SK-N-SH (cell line): ENCODE measurements around the gene MUC5AC. TPM values are rescaled to one million over a fixed set of nuclear protein-coding genes. Genes with fewer than 3 reads are reported as not detected.

Source experiments
- CTCF ChIA-PET: fragments of 300-600, 350-600 bp; formaldehyde crosslinking; extraction: SDS; loops from one replicate; lab custom pipeline; 2021; lab: Yijun Ruan, JAX
- POLR2A ChIA-PET: fragments of 350-600 bp; sonication (Branson Sonifier 250); formaldehyde crosslinking; extraction: SDS; loops from one replicate; lab custom pipeline; 2020; ENCODE audit warnings: antibody characterized with exemption, inconsistent platforms; lab: Yijun Ruan, JAX
- DNase-seq: peaks from one replicate; pipeline ENCODE4 v3.0.0; 2012
- H2AFZ ChIP-seq: fragments of 200-600 bp; sonication (generic); 2 replicates; pipeline ENCODE4 v1.8.1; 2016; ENCODE audit warnings: antibody characterized with exemption, mild to moderate bottlenecking, low read depth
- H3F3A ChIP-seq: fragments of 200-600 bp; sonication (generic); replicated peaks from 2 replicates; pipeline ENCODE3; 2016; ENCODE audit warnings: antibody characterized with exemption, mild to moderate bottlenecking; ENCODE audit not compliant: insufficient read depth
- H3K27ac ChIP-seq, 2 experiments: fragments of 200-500 bp in 1 of 2; fragments of 200-600 bp in 1 of 2; sonication (Bioruptor generic) in 1 of 2; sonication (generic), shearing (Covaris generic) in 1 of 2; 2 replicates each; pipeline versions ENCODE4 v1.5.1 to v1.6.1; 2014 to 2016; ENCODE audit warnings: low read depth in 2 of 2, inconsistent platforms in 1 of 2, low read length in 1 of 2, mild to moderate bottlenecking in 1 of 2, mixed read lengths in 1 of 2
- H3K27me3 ChIP-seq: fragments of 200-600 bp; sonication (generic), shearing (Covaris generic); 2 replicates; pipeline ENCODE4 v1.6.1; 2016; ENCODE audit warnings: mixed run types; ENCODE audit not compliant: insufficient read depth
- H3K36me3 ChIP-seq, 2 experiments: fragments of 200-500 bp in 1 of 2; fragments of 200-600 bp in 1 of 2; sonication (Bioruptor generic) in 1 of 2; sonication (generic) in 1 of 2; replicated peaks in 1 of 2; 2 replicates each; pipeline versions ENCODE3 to v1.5.1; 2014 to 2016; ENCODE audit warnings: low read length in 1 of 2, mild to moderate bottlenecking in 1 of 2; ENCODE audit not compliant: insufficient read depth in 2 of 2, control insufficient read depth in 1 of 2
- H3K4me1 ChIP-seq, 2 experiments: fragments of 200-500 bp in 1 of 2; fragments of 200-600 bp in 1 of 2; sonication (Bioruptor generic) in 1 of 2; sonication (generic), shearing (Covaris generic) in 1 of 2; 2 replicates each; pipeline versions ENCODE4 v1.5.1 to v1.6.1; 2014 to 2016; ENCODE audit warnings: low read depth in 1 of 2, low read length in 1 of 2, mixed run types in 1 of 2; ENCODE audit not compliant: insufficient read depth in 2 of 2, control insufficient read depth in 1 of 2
- H3K4me2 ChIP-seq: fragments of 200-600 bp; sonication (generic), shearing (Covaris generic); 2 replicates; pipeline ENCODE4 v1.6.1; 2017; ENCODE audit warnings: mixed run types
- H3K4me3 ChIP-seq, 2 experiments: fragments of 200-500 bp in 1 of 2; fragments of 200-600 bp in 1 of 2; sonication (Bioruptor generic) in 1 of 2; sonication (generic), shearing (Covaris generic) in 1 of 2; 2 replicates each; pipeline versions ENCODE4 v1.5.1 to v1.8.1; 2014 to 2016; ENCODE audit warnings: low read depth in 2 of 2, inconsistent platforms in 1 of 2, low read length in 1 of 2, mild to moderate bottlenecking in 1 of 2, mixed read lengths in 1 of 2, moderate library complexity in 1 of 2
- H3K79me2 ChIP-seq: fragments of 200-600 bp; sonication (generic); 2 replicates; pipeline ENCODE4 v1.8.1; 2017; ENCODE audit warnings: mild to moderate bottlenecking; ENCODE audit not compliant: insufficient read depth
- H3K9ac ChIP-seq: fragments of 200-600 bp; sonication (generic); 2 replicates; pipeline ENCODE4 v1.6.1; 2017; ENCODE audit warnings: mixed run types
- H3K9me2 ChIP-seq: fragments of 200-600 bp; sonication (generic); 2 replicates; pipeline ENCODE4 v1.6.1; 2017; ENCODE audit warnings: mixed run types
- H3K9me3 ChIP-seq: fragments of 200-600 bp; sonication (generic); 2 replicates; pipeline ENCODE4 v1.6.1; 2017; ENCODE audit warnings: mixed run types, mild to moderate bottlenecking, moderate library complexity
- H4K20me1 ChIP-seq: fragments of 200-600 bp; sonication (generic); 2 replicates; pipeline ENCODE4 v1.6.1; 2017; ENCODE audit warnings: mild to moderate bottlenecking, mixed run types; ENCODE audit not compliant: insufficient read depth
- CHD2 ChIP-seq: fragments of 150-350 bp; IDR thresholded peaks from 2 replicates; pipeline ENCODE4 v1.6.1; 2018; ENCODE audit warnings: low read length; ENCODE audit not compliant: partially characterized antibody
- CTCF ChIP-seq: fragments of 200-600 bp; sonication (generic); IDR thresholded peaks from 2 replicates; pipeline ENCODE4 v1.6.1; 2017; ENCODE audit warnings: antibody characterized with exemption, mild to moderate bottlenecking, moderate library complexity
- EP300 ChIP-seq, 2 experiments: IDR thresholded peaks; 2 replicates each; pipeline versions ENCODE4 v1.4.0 to v1.6.1; 2012; ENCODE audit warnings: borderline replicate concordance in 1 of 2, low read depth in 1 of 2, low read length in 1 of 2
- FOXM1 ChIP-seq: IDR thresholded peaks from 2 replicates; pipeline ENCODE4 v1.4.0; 2012; ENCODE audit warnings: low read depth, mild to moderate bottlenecking
- MEF2A ChIP-seq: IDR thresholded peaks from 2 replicates; pipeline ENCODE4 v1.4.0; 2012; ENCODE audit warnings: low read depth, borderline replicate concordance
- NRF1 ChIP-seq: IDR thresholded peaks from 2 replicates; pipeline ENCODE4 v1.6.1; 2012; ENCODE audit warnings: low read depth, mild to moderate bottlenecking, low read length
- RFX5 ChIP-seq: IDR thresholded peaks from 2 replicates; pipeline ENCODE4 v1.6.1; 2012; ENCODE audit warnings: mild to moderate bottlenecking, improper control_type of control experiment, low read length
- RXRA ChIP-seq: IDR thresholded peaks from 2 replicates; pipeline ENCODE4 v1.4.0; 2012; ENCODE audit warnings: low read depth, mild to moderate bottlenecking, borderline replicate concordance
- SIN3A ChIP-seq: IDR thresholded peaks from 2 replicates; pipeline ENCODE4 v1.6.1; 2012; ENCODE audit warnings: low read depth, mild to moderate bottlenecking, low read length, moderate library complexity, borderline replicate concordance
- TCF12 ChIP-seq: IDR thresholded peaks from 2 replicates; pipeline ENCODE4 v1.4.0; 2012
- USF1 ChIP-seq: IDR thresholded peaks from 2 replicates; pipeline ENCODE4 v1.4.0; 2012; ENCODE audit warnings: low read depth, borderline replicate concordance
- USF2 ChIP-seq: fragments of 150-350 bp; IDR thresholded peaks from 2 replicates; pipeline ENCODE4 v1.6.1; 2017; ENCODE audit warnings: antibody characterized with exemption, low read length, low read depth, borderline replicate concordance
- YY1 ChIP-seq: IDR thresholded peaks from 2 replicates; pipeline ENCODE4 v1.4.0; 2012; ENCODE audit warnings: low read depth, mild to moderate bottlenecking
- WGBS: methylation state at CpG from one replicate; pipeline ENCODE4 v1.1.6; 2017; ENCODE audit warnings: low lambda C conversion rate; 5-methylcytosine and 5-hydroxymethylcytosine counted together
- polyA plus RNA-seq, 3 experiments: library from polyadenylated mRNA; depleted of rRNA; stranded (reverse); fragments of >200 nt; gene quantifications; 2 replicates each; pipeline ENCODE4 v1.2.3, GENCODE V29; 2012

The MUC5AC gene
- polyA plus RNA-seq, 1 of the 3 experiments (the other 2 are of a cell fraction), result not detected

- Histone ChIP-seq H3K9me2 (no peaks in the 10 kb centered on the region), H2AFZ (no peak overlapping the region), H3K9me3 (no peaks in the 10 kb centered on the region), H3K9ac (no peak overlapping the region), H4K20me1 (no peaks in the 10 kb centered on the region), H3K4me1 (no peaks in the 10 kb centered on the region), H3K4me2 (no peak overlapping the region), H3K27ac (no peak overlapping the region), H3K36me3 (no peaks in the 10 kb centered on the region), H3K27me3 (no peaks in the 10 kb centered on the region), H3F3A (no peaks in the 10 kb centered on the region), H3K79me2 (no peaks in the 10 kb centered on the region), H3K4me3 (no peak overlapping the region)
- ChIA-PET CTCF (interaction anchor here (0.7 to 2.7 kb wide), 4 partner anchors 11 to 353 kb away, joined by 3 to 10 read pairs (median 3); no protein-coding TSS in a partner anchor), POLR2A (no interaction called here)
- DNase-seq, result peak; percentile 27
- TF ChIP-seq USF2 (no peak), RXRA (no peak), EP300 (IDR thresholded peaks at IDR 0.05; ENCODE audit: borderline replicate concordance in 1 of 2, low read depth in 1 of 2, low read length in 1 of 2) (no peak), TCF12 (no peak), NRF1 (no peak), CHD2 (no peak), MEF2A (no peak), SIN3A (no peak), YY1 (no peak), RFX5 (no peak), FOXM1 (no peak), USF1 (no peak)
- 88% methylated on average over 6 of the region's 23 CpGs for WGBS
Measured at GRCh38 chr11:1221848-1222311, 64.1 kb downstream of the MUC5AC start.

GRCh38 chr11:1222491-1223345 lies 65.0 kb downstream of the MUC5AC start, which contains the start of gene MUC5B:
MUC5B (plus strand) TSS chr11:1223066; CDS start chr11:1223124, 58 bp downstream.
- Histone ChIP-seq H3F3A (no peaks in the 10 kb centered on the region), H3K9ac (no peak within 1 kb of the TSS), H3K4me2 (no peak within 1 kb of the TSS), H3K4me1 (no peaks in the 10 kb centered on the region), H3K27ac (no peak within 1 kb of the TSS), H3K27me3 (no peaks in the 10 kb centered on the region), H3K9me2 (no peaks in the 10 kb centered on the region), H3K4me3 (no peak within 1 kb of the TSS), H3K36me3 (no peaks in the 10 kb centered on the region), H4K20me1 (no peaks in the 10 kb centered on the region), H3K79me2 (no peaks in the 10 kb centered on the region), H3K9me3 (no peaks in the 10 kb centered on the region), H2AFZ (no peak within 1 kb of the TSS)
- peak; percentile 47 for DNase-seq
- POLR2A ChIA-PET, result no interaction called here
- no peak for TF ChIP-seq NRF1
- no peak for TF ChIP-seq FOXM1
- no peak for TF ChIP-seq USF1
- no peak for TF ChIP-seq MEF2A
- no peak for TF ChIP-seq CTCF
- no peak for TF ChIP-seq YY1
- WGBS, result no CpG with 5 or more reads among the region's 36 CpGs
- CTCF ChIA-PET, result interaction anchor here (0.9 to 1.7 kb wide), 4 partner anchors 10 to 293 kb away, joined by 3 to 5 read pairs (median 4); no protein-coding TSS in a partner anchor
